GM10248 (cell line): ENCODE data around the gene ATP11A.

Experiments used
- CTCF ChIA-PET: fragments of 300-600 bp; sonication (Branson Sonifier 250); formaldehyde crosslinking; extraction: SDS; loops from one replicate; lab custom pipeline; 2021; ENCODE audit warnings: antibody characterized with exemption; lab: Yijun Ruan, JAX
- POLR2A ChIA-PET: fragments of 350-650 bp; sonication (Branson Sonifier 250); formaldehyde crosslinking; extraction: SDS; loops from one replicate; lab custom pipeline; 2020; ENCODE audit warnings: antibody characterized with exemption; lab: Yijun Ruan, JAX
- DNase-seq: peaks from one replicate; pipeline ENCODE4 v3.0.0; 2012; ENCODE audit errors: extremely low spot score
- TF ChIP-seq, protein P1 (sequence below): IDR thresholded peaks from 2 replicates; pipeline ENCODE4 v1.5.1; 2012; ENCODE audit warnings: mild to moderate bottlenecking, low read depth; ENCODE audit errors: extremely low read depth, missing control alignments, control extremely low read depth

The ATP11A gene

DNA sequence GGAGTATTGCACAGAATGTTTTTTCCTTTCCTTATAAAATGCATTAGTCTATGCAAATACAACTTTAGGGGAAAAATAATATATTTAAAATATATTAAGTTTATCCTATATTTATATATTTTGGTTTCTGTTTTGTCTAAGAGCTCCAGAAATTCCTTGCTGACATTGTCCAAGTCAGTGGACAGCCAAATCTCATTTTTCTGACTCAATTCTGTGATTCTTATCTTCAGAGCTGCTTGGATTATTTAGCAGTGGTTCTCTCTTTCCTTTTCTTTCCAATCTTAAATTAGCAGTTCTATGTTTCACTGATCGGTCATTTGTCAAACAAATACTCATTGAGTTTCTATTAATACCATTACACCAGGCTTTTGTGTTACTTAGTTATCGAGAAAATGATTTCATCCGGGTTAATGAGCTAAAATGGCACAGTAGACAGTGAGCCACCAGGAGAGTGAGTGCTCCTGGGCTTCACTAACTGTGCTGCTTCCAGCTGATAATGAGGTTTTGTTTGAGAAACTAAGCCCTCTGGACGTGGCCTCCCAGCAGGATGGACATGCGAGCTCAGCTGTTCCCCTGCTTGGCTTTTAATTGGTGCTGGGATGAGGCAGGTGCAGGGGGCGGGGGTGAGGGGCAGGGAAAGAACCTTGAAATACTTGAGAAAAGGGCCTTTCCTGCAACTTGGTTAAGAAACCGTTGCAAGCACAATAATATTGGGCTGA lies 44.0 kb downstream of the ATP11A start:
- POLR2A ChIA-PET: no interaction called here
- CTCF ChIA-PET: interaction anchor here (1.0 to 1.4 kb wide), 2 partner anchors 9 to 11 kb away, joined by 3 to 4 read pairs; no protein-coding TSS in a partner anchor

GRCh38 chr13:112734696-112735547 lies 45.1 kb downstream of the ATP11A start:
- no peak for DNase-seq
- TF ChIP-seq, protein P1, sequence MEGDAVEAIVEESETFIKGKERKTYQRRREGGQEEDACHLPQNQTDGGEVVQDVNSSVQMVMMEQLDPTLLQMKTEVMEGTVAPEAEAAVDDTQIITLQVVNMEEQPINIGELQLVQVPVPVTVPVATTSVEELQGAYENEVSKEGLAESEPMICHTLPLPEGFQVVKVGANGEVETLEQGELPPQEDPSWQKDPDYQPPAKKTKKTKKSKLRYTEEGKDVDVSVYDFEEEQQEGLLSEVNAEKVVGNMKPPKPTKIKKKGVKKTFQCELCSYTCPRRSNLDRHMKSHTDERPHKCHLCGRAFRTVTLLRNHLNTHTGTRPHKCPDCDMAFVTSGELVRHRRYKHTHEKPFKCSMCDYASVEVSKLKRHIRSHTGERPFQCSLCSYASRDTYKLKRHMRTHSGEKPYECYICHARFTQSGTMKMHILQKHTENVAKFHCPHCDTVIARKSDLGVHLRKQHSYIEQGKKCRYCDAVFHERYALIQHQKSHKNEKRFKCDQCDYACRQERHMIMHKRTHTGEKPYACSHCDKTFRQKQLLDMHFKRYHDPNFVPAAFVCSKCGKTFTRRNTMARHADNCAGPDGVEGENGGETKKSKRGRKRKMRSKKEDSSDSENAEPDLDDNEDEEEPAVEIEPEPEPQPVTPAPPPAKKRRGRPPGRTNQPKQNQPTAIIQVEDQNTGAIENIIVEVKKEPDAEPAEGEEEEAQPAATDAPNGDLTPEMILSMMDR: no peak
- CTCF ChIA-PET: no interaction called here

More for the DNA sequence above, 44.0 kb downstream of the ATP11A start:
- no peak for DNase-seq
- TF ChIP-seq, protein P1: no peak

GRCh38 chr13:112735791-112736190 lies 46.0 kb downstream of the ATP11A start:
- TF ChIP-seq, protein P1: no peak
- DNase-seq: no peak
- CTCF ChIA-PET: interaction anchor here (0.7 kb wide), 1 partner anchor 9 kb away, joined by 3 read pairs; no protein-coding TSS in a partner anchor
- POLR2A ChIA-PET: no interaction called here

More at GRCh38 chr13:112734696-112735547, 45.1 kb downstream of the ATP11A start:
- POLR2A ChIA-PET: no interaction called here

GRCh38 chr13:112737294-112737693 lies 47.5 kb downstream of the ATP11A start:
- no peak for DNase-seq
- POLR2A ChIA-PET: no interaction called here
- CTCF ChIA-PET: interaction anchor here (1.4 to 1.6 kb wide), 2 partner anchors 10 to 12 kb away, joined by 4 read pairs; no protein-coding TSS in a partner anchor
- TF ChIP-seq, protein P1: no peak

GRCh38 chr13:112738606-112739005 lies 48.8 kb downstream of the ATP11A start:
- ChIA-PET POLR2A (no interaction called here), CTCF (interaction anchor here (1.4 to 1.6 kb wide), 2 partner anchors 8 to 13 kb away, joined by 4 read pairs; no protein-coding TSS in a partner anchor)
- no peak for DNase-seq
- TF ChIP-seq, protein P1: no peak

DNA sequence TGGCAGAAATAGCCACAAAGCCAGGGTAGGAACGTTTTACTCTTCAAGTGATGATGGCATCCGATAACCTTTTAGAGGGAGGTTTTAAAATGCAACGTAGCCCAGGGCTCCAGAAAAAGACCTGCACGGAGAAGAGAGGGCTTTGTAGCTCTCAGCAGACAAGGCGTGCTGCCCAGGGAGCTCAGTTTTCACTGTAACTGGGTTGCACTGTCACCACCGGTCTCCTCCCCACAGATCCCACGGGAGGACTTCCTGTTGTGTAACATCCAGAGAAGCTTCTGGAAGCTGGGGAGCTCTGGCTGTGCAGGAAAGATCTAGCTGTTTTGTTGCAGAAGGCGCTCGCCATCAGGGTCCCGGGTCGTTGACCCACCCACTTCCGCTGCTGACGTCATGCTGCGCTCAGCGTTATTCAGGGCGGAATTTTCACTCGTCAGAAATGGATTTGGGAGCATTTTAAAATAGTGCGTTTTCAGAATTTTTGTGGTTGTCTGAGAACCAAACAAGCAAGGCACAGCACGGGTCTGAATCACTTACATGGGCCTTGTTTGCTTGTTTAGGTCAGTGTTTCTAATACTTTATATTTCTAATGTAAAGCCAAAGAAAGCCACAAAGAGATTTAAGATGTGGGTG lies 50.8 kb downstream of the ATP11A start:
- ChIA-PET POLR2A (no interaction called here), CTCF (interaction anchor here (1.1 kb wide), 1 partner anchor 17 kb away, joined by 3 read pairs; no protein-coding TSS in a partner anchor)
- TF ChIP-seq, protein P1: no peak
- DNase-seq: no peak
